Lung (tissue), 12 donors: Measurements from ENCODE around the gene TRIP11. TPM values are rescaled to one million over a fixed set of nuclear protein-coding genes. Genes with fewer than 3 reads are reported as not detected.

ENCODE experiments used
- ATAC-seq: fragments of 200-7000 bp; cut with Tn5 transposase; one replicate; pipeline ENCODE4 v1.9.1; 2020; ENCODE audit warnings: moderate number of reproducible peaks; ENCODE audit not compliant: insufficient read depth, low FRiP score
- DNase-seq, 3 donors: peaks; one replicate each; pipeline ENCODE4 v3.0.0-alpha.2; 2013 to 2017
- H3K27ac ChIP-seq, 2 donors: one replicate each; pipeline ENCODE4 v1.5.1; 2013; ENCODE audit warnings: mild to moderate bottlenecking in 2 of 2, moderate library complexity in 2 of 2, control low read depth in 1 of 2, inconsistent platforms in 1 of 2, low read depth in 1 of 2, low read length in 1 of 2
- H3K27me3 ChIP-seq, 3 donors: one replicate each; pipeline ENCODE4 v1.5.1; 2013; ENCODE audit warnings: low read length in 2 of 3; ENCODE audit not compliant: control insufficient read depth in 3 of 3, insufficient read depth in 3 of 3
- H3K36me3 ChIP-seq, 4 donors: one replicate each; pipeline ENCODE4 v1.5.1; 2013; ENCODE audit warnings: low read length in 4 of 4, mild to moderate bottlenecking in 1 of 4, moderate library complexity in 1 of 4; ENCODE audit not compliant: control insufficient read depth in 4 of 4, insufficient read depth in 4 of 4
- H3K4me1 ChIP-seq, 5 donors: one replicate each; pipeline ENCODE4 v1.5.1; 2013; ENCODE audit warnings: low read length in 5 of 5, mild to moderate bottlenecking in 2 of 5, moderate library complexity in 1 of 5; ENCODE audit not compliant: control insufficient read depth in 5 of 5, insufficient read depth in 5 of 5
- H3K4me3 ChIP-seq: one replicate; pipeline ENCODE4 v1.5.1; 2013; ENCODE audit warnings: mild to moderate bottlenecking, control low read depth, moderate library complexity
- H3K9ac ChIP-seq, 2 donors: one replicate each; pipeline ENCODE4 v1.5.1; 2013; ENCODE audit warnings: low read length in 2 of 2, control low read depth in 1 of 2; ENCODE audit not compliant: insufficient read depth in 1 of 2
- H3K9me3 ChIP-seq, 4 donors: one replicate each; pipeline ENCODE4 v1.5.1; 2013; ENCODE audit warnings: low read length in 3 of 4, mild to moderate bottlenecking in 1 of 4, moderate library complexity in 1 of 4; ENCODE audit not compliant: control insufficient read depth in 4 of 4, insufficient read depth in 3 of 4
- CTCF ChIP-seq: IDR thresholded peaks from 2 replicates; pipeline ENCODE4 v1.5.1; 2012; ENCODE audit warnings: mild to moderate bottlenecking; ENCODE audit errors: control extremely low read depth, extremely low read depth
- whole genome bisulfite sequencing, 2 donors: extraction: QIAGEN DNeasy Blood & Tissue Kit; methylation state at CpG; one replicate each; pipeline ENCODE4 v1.1.7; 2013; 5-methylcytosine and 5-hydroxymethylcytosine counted together
- polyA plus RNA-seq, 2 donors: library from polyadenylated mRNA; stranded (reverse); fragments of 200-250 nt; gene quantifications; one replicate each; pipeline ENCODE4 v1.2.1, GENCODE V29; 2013
- total RNA-seq, 2 donors: library from RNA; depleted of rRNA in 1 of 2; stranded (reverse); fragments of >200 nt in 1 of 2; gene quantifications; one replicate each; pipeline ENCODE4 v1.2.1, GENCODE V29; 2014 to 2021
- donor health status: control.
- donor health status: control.
- donor health status: Bipolar disorder and iron deficiency.
- donor health status: healthy.
- donor health status: DM: yes; HTN: yes; CAD: no.

TRIP11 gene
- total and polyA plus RNA-seq, 4 donors = 4.0 to 56.4 (median 27.3) TPM

DNA sequence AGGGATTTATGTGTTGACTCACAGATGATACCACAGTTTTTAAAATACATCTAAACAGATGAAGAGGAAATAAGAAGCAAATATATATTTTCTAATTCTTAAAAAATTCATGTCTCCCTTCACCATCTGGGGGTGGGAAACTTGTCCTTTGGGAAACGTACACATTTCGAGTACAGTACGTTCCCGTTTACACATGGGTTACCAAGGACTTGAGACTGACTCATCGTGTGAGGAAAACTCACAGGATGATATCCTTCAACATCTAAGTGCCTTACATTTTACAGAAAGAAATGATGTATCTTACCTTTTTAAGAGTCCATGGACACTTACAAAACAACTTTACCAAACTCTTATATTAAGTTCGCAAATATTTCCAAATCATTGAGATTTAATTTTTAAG is 76.4 kb downstream of the TRIP11 start:
- Histone ChIP-seq H3K27ac (no peak overlapping the region), H3K4me3 (no peak overlapping the region), H3K36me3 (peaks cover 0 to 3% (median 2%) of the 10 kb centered on the region in 4 donors), H3K9me3 (no peaks in the 10 kb centered on the region), H3K27me3 (no peaks in the 10 kb centered on the region), H3K9ac (no peak overlapping the region), H3K4me1 (peaks cover 0 to 18% (median 0%) of the 10 kb centered on the region in 5 donors)
- no peak for ATAC-seq
- 69 to 85% methylated on average over 6 of the region's 6 CpGs for WGBS, 2 donors
- no peak for TF ChIP-seq CTCF
- no peak for DNase-seq

GRCh38 chr14:91961297-91962220 is 78.3 kb downstream of the TRIP11 start:
- no peak for ATAC-seq

GRCh38 chr14:91957876-91958313 is 82.0 kb downstream of the TRIP11 start:
- no peaks in the 10 kb centered on the region for H3K36me3 ChIP-seq
- 86 to 90% methylated on average over 9 of the region's 9 CpGs for WGBS, 2 donors
- no peak overlapping the region for H3K9ac ChIP-seq
- no peaks in the 10 kb centered on the region for H3K27me3 ChIP-seq
- no peak overlapping the region for H3K27ac ChIP-seq
- peaks cover 0 to 7% (median 0%) of the 10 kb centered on the region in 5 donors for H3K4me1 ChIP-seq
- no peak for DNase-seq
- no peak for ATAC-seq
- no peak for TF ChIP-seq CTCF
- no peak overlapping the region for H3K4me3 ChIP-seq
- peaks cover 0 to 2% (median 0%) of the 10 kb centered on the region in 4 donors for H3K9me3 ChIP-seq

More at GRCh38 chr14:91961297-91962220, 78.3 kb downstream of the TRIP11 start:
- DNase-seq = no peak
- H3K27ac ChIP-seq = no peak overlapping the region
- H3K36me3 ChIP-seq = no peaks in the 10 kb centered on the region
- whole genome bisulfite sequencing, 2 donors = 70 to 82% methylated on average over 13 to 14 of the region's 14 CpGs
- no peak for TF ChIP-seq CTCF
- peaks cover 0 to 2% (median 0%) of the 10 kb centered on the region in 4 donors for H3K9me3 ChIP-seq
- H3K4me3 ChIP-seq = no peak overlapping the region
- no peaks in the 10 kb centered on the region for H3K27me3 ChIP-seq
- H3K9ac ChIP-seq = no peak overlapping the region
- peaks cover 0 to 15% (median 0%) of the 10 kb centered on the region in 5 donors for H3K4me1 ChIP-seq
